GM20000 (cell line): ENCODE data around the gene CTDSP2.
"Not testable (repeated sequence)": the region's sequence is repeated elsewhere in the genome, so short reads cannot be mapped to it uniquely, and the experiment has no call there.

Source experiments
- DNase-seq: peaks from one replicate; pipeline ENCODE4 v3.0.0; 2012; ENCODE audit warnings: low spot score
- TF ChIP-seq, protein P1 (sequence below): IDR thresholded peaks from 2 replicates; pipeline ENCODE4 v1.5.1; 2012; ENCODE audit warnings: mild to moderate bottlenecking, control low read depth; ENCODE audit errors: extremely low read depth, missing control alignments

The CTDSP2 gene

DNA sequence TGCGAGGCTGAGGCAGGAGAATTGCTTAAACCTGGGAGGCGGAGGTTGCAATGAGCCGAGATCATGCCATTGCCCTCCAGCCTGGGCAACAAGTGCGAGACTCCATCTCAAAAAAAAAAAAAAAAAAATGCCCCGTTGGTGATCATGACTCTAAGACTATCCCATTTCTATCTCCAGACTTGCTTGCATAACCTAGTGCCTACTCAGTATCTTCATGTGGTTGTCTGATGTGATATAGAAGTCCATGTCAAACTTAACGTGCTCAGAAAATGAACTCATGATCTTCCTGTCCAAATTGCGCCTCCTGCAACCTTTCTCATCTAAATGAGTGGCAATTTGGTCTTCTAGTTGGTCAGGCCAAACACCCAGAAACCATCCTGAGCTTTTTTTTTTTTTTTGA is 68.6 kb downstream of the CTDSP2 start:
- no peak for DNase-seq
- TF ChIP-seq, protein P1, sequence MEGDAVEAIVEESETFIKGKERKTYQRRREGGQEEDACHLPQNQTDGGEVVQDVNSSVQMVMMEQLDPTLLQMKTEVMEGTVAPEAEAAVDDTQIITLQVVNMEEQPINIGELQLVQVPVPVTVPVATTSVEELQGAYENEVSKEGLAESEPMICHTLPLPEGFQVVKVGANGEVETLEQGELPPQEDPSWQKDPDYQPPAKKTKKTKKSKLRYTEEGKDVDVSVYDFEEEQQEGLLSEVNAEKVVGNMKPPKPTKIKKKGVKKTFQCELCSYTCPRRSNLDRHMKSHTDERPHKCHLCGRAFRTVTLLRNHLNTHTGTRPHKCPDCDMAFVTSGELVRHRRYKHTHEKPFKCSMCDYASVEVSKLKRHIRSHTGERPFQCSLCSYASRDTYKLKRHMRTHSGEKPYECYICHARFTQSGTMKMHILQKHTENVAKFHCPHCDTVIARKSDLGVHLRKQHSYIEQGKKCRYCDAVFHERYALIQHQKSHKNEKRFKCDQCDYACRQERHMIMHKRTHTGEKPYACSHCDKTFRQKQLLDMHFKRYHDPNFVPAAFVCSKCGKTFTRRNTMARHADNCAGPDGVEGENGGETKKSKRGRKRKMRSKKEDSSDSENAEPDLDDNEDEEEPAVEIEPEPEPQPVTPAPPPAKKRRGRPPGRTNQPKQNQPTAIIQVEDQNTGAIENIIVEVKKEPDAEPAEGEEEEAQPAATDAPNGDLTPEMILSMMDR: no peak

DNA sequence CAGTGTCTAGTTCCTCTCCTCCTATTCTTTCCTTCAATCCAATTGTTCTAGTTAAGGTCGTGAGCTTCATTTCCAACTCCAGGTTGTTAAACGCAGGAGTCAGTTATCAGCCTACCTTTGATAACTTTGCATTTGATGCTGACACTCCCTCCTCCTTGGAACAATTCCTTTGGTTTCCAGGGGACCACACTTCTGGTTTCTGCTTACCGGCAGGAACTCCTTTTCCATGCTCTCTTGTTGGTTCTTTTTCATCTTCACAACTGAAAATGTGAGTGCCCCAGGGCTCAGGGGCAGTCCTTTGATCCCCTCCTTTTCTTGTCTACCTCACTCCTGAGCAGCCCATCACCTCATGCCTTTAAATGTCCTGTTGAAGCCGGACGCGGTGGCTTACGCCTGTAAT is 69.2 kb downstream of the CTDSP2 start:
- no peak for DNase-seq
- TF ChIP-seq, protein P1: no peak

DNA sequence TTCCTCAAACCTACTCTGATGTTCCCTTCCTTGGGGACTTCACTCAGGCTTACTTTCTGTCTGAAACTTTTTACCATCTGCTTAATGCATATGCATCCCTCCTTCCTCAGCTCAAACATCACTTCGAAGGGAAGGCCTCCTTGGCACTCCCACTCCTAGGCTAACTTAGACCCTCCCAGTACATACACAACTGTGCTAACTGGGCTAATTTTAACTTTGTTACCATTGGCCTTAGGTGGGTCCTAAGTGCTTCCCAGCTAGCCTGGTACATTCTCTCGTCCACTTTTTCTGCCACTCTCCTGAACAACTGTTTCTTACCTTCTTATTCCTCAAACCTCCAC is 70.3 kb downstream of the CTDSP2 start:
- TF ChIP-seq, protein P1: no peak
- no peak for DNase-seq

DNA sequence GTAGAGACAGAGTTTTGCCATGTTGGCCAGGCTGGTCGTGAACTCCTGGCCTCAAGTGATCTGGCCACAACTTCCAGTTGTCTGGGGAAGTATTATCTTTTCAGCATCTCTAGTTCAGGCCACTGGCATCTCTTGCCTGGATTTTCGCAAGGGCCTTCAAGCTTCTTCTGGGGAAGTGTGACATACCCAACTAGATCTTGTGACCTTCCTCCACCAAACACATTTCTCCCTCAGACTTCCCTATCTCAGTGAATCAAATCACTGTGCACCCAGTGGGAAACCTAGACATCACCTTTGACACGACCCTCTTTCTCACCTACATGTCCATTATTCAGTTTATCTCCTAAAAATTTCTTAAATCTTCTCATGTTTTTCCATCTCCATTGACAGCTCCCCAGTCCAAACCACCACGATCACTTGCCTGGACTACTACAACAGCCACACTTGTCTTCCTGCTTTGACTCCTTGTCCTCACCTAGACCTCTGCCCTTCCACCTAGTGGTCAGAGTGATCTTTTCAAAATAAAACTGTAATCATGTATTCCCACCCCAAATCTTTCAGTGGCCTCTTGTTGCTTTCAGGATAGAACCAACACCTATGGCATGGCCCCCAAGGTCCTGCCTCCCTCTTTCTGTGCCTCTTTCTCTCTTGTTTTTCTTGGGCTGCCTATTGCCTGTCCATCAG is 70.8 kb downstream of the CTDSP2 start:
- TF ChIP-seq, protein P1: no peak
- DNase-seq: no peak

DNA sequence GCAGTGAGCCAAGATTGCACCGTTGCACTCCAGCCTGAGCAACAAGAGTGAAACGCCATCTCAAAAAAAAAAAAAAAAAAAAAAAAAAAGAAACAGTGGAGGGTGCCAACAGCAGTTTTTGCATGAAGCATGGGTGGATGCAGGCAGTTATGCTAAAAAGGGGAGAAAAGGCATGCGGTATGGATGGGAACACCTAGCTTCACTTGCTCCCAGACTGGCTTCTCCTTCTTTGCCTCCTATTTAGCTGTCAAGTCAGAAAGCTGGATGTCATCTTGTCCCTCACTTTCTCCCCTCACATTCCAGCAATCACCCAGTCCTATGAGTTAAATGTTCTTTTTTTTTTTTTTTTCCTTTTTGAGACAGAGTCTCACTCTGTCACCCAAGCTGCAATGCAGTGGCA is 71.5 kb downstream of the CTDSP2 start:
- TF ChIP-seq, protein P1: no peak
- DNase-seq: no peak

DNA sequence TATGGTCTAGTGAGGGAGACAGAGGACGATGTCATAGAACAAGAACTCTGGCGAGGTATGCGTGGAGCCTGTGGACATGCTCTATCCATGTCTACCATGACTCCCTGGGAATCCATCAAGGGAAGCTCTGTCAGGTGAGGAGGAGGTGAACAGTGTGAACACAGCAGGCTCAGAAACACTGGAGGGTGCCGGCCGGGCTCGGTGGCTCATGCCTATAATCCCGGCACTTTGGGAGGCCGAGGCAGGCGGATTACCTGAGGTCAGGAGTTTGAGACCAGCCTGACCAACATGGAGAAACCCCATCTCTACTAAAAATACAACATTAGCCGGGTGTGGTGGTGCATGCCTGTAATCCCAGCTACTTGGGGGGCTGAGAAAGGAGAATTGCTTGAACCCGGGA is 71.9 kb downstream of the CTDSP2 start:
- DNase-seq: not testable (repeated sequence)

DNA sequence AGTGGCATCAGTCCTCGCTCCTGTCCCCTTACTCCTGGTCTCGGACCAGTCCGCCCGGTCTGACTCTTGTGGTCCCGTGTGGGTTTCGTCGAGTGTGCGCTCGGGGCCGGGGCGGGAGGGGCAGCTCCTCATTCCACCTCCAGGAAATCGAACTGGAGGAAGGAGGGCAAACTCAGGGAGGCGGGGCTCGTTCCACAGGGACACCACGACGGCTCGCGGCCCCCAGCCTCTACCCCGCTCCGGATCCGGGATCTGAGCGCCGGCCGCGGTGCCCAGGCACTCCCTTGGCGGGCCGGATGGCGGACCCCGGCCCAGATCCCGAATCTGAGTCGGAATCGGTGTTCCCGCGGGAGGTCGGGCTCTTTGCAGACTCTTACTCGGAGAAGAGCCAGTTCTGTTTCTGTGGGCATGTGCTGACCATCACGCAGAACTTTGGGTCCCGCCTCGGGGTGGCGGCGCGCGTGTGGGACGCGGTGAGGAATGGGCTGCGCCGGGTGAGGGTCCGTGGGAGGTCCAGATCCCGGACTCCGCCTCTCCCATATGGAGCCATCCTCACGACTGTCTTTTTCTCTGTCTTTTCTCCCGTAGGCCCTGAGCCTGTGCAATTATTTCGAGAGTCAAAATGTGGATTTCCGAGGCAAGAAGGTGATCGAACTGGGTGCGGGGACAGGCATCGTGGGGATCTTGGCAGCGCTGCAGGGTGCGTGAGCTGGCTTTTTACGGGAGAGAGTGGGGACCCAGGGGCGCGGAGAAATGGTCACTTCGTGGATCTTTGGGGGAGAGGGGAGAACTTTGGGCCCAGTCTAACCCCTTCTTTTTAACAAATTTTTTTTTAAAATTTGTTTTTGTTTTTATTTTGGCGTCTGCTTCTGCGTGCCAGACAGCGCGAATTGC is 73.9 kb downstream of the CTDSP2 start, which contains the start of gene EEF1AKMT3:
TSS of gene EEF1AKMT3 (plus strand) at position 186 of the 894 bp plus-strand sequence. CDS start at position 297, 111 bp downstream.
- DNase-seq: no peak
- TF ChIP-seq, protein P1: no peak
